HG03469 (cell line): ENCODE measurements around the gene ILDR1.
"Not testable (repeated sequence)": the region's sequence is repeated elsewhere in the genome, so short reads cannot be mapped to it uniquely, and the experiment has no call there.

ENCODE experiments used
- ATAC-seq: cut with Tn5 transposase; IDR thresholded peaks from one replicate; pipeline ENCODE4 v1.9.1; 2021; ENCODE audit warnings: mild to moderate bottlenecking, moderate library complexity, moderate number of reproducible peaks; ENCODE audit not compliant: unreplicated experiment

ILDR1 gene

DNA sequence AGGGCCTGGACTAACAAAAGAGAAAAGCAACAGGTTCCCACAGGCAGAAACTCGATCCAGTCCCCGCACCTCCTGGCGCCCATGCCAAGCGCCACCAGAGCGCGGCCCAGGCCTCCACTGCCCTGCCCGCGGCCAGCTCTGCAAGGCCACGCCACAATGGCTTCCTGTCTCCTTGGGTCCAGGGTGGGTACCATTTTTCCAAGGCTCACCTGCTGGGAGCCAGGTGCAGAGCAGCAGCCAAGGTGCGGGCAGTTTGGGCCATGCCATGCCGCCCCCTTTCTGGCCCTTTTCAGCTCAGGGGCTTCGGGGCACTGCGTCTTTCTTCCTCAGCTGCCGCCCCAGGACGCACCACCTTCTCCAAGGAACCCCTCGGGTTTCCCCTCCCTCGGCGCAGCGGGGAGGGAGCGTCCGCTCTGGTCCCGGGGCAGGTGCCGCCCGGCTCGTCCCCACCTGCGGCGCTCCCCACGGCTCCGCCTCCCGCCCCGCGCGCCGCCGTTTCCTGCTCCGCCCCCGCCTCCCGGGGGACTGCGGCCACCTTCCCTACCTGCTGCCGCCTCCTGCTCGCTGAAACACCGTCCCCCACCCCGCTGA lies at the start of gene ILDR1:
ILDR1 (minus strand) TSS at position 437 of the 591 bp plus-strand sequence; CDS start at position 267, 170 bp downstream.
- no peak for ATAC-seq

DNA sequence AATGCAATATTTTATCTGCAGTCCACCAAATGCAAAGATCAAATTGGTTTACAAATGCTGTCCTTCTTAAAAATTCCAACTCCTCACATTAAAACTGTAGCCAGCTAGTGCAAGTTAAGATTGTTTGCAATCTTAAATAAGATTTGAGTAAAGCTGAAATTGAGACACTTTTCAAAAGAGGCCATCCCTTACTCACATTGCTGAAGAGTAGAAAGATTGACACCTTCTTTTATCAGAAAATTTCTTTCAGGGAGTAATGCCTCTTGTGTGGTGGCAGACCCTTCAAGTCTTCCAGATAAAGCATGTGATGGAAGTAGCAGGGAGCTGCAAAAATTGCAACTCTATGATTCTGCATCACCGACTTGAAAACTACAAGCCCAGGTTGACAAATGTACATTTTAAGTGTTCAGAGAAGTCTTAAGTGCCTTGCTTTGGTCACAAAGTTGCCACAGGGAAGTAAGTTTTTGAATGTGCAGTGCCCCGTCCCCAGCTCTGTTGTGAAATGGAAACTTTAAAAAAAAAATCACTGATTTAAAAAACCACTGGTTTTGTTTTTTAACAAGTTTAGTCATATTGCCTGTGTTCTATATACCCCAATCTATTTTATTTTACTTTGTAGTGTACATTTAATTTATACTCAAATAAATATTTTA lies 45.7 kb upstream of the ILDR1 start:
- no peak for ATAC-seq

DNA sequence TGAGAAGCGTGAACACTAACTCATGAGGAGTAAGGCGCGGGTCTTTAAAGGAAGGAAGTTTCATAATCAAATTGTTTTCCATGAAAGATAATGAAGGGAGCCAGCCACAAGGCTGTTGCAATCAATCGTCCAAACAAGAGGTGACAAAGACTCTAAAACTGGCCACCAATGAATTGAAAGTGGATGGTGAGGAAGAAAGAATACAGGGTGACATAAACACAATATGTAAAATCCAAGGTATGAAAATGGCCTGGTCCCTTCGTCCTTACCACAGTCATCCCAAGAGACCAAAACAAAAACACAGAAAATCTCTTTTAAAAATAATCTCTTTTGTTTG lies 45.1 kb upstream of the ILDR1 start:
- no peak for ATAC-seq

- ATAC-seq = no peak
Observed at GRCh38 chr3:122066331-122067213, 44.5 kb upstream of the ILDR1 start.

- ATAC-seq = no peak
Observed at GRCh38 chr3:122064326-122064725, 42.3 kb upstream of the ILDR1 start.

GRCh38 chr3:122063908-122064307 lies 41.9 kb upstream of the ILDR1 start:
- ATAC-seq = no peak

- ATAC-seq = no peak
Observed at GRCh38 chr3:122060040-122060698, 38.1 kb upstream of the ILDR1 start.

GRCh38 chr3:122058294-122058693 lies 36.2 kb upstream of the ILDR1 start:
- ATAC-seq = no peak

- no peak for ATAC-seq
Observed at GRCh38 chr3:122057671-122058070, 35.6 kb upstream of the ILDR1 start.

- ATAC-seq = peak; percentile 89
Observed at GRCh38 chr3:122055215-122055614, 33.2 kb upstream of the ILDR1 start, which contains the start of gene CD86. Gene CD86, plus strand, starts transcription at chr3:122055362. Its CDS starts 128 bp downstream, at chr3:122055490.

DNA sequence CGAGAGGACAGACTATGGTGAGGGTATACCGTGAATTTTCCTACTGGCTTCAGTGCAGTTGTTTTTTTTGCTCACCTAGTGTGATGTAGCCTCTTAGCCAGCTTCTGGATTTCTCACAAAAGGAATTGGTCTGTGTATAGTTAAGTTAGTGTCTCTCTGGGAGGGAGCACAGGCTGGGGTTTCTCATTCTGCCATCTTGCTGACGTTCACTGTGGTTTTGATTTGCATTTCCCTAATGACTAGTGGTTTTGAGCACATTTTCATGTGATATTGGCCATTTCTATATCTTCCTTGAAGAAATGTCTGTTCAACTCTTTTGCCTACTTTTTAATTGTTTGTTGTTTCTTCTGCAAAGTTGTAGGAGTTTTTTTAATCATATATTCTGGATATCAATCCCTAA lies 30.9 kb upstream of the ILDR1 start:
- peak; percentile 39 for ATAC-seq

GRCh38 chr3:122047773-122048172 lies 25.7 kb upstream of the ILDR1 start:
- not testable (repeated sequence) for ATAC-seq

DNA sequence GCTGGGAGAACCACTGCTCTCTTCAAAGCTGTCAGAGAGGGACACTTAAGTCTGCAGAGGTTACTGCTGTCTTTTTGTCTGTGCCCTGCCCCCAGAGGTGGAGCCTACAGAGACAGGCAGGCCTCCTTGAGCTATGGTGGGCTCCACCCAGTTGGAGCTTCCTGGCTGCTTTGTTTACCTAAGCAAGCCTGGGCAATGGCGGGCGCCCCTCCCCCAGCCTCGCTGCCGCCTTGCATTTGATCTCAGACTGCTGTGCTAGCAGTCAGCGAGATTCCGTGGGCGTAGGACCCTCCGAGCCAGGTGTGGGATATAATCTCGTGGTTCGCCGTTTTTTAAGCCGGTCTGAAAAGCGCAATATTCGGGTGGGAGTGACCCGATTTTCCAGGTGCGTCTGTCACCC lies 25.2 kb upstream of the ILDR1 start:
- not testable (repeated sequence) for ATAC-seq

DNA sequence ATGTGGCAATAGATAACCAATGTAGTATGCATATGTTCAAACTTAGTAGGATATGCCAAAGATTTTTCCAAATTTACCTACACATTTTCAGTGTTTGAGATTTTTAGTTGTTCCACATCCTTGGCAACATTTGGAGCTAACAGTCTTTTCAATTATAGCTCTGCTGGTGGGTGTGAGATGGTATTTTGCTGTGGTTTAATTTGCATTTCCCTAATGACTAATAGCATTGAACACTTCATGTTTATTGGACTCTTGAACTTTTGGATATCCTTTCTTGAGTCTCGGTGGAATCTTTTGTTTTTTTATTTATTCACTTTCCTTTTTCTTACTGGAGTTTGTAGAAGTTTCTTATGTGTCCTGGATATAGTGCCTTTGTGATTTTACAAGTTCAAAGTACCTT lies 11.0 kb upstream of the ILDR1 start:
- ATAC-seq = no peak

GRCh38 chr3:122032531-122032930 lies 10.5 kb upstream of the ILDR1 start:
- ATAC-seq = no peak

- no peak for ATAC-seq
Observed at GRCh38 chr3:122031123-122031468, 9.0 kb upstream of the ILDR1 start.

GRCh38 chr3:122030381-122031122 lies 8.5 kb upstream of the ILDR1 start:
- ATAC-seq = no peak

GRCh38 chr3:122025296-122025695 lies 3.2 kb upstream of the ILDR1 start:
- ATAC-seq = peak; percentile 89

DNA sequence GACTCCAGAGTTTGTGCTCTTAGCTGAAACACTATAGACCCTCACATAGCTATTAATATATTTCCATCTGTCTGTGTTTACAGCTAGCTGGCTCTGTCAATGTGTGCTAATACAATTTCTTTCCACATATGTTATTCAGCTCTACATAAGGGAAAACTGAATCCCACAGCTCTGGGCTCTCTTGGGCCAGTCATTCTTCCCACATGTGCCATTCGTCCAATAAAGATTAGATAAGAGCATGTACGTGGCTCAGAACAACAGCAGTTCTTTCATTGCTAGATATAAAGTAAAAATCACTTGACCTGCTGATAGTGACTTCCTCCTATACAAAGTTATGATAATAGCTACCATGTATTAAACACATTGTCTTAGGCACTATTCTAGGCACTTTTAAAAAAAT lies 2.8 kb upstream of the ILDR1 start:
- no peak for ATAC-seq

DNA sequence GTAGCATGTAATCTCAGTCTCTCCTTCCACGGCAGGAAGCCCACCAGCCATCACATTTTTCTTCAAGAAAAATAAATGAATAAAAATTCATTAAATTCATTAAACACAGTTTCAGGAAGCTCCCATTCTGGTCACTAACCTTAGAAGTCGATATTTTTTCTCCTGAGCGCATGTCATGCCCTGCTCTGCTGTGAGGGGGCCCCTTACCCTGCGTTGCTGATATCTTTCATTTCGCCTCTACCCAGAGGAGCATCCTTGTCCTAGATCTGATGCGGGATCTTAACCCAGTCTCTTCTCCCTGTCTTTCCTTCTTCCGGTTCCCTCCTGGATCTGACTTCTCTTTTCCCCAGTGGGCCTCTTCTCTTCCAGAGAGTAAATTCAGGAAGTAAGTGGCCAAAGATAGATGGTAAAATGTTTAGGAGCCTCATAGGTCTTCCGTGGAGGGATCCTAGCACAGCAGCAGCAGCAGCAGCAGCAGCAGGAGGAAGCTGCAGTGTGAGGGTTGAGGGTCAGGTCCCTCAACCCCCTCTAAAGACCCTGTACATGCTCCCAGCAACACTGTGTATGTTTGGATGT lies 1.4 kb upstream of the ILDR1 start:
- ATAC-seq = no peak
